ENCODE results near the gene RINL.
A peak's percentile ranks its signal among the peaks of the same experiment; 100 is the strongest.
"Not testable (repeated sequence)": the region's sequence is repeated elsewhere in the genome, so short reads cannot be mapped to it uniquely, and the experiment has no call there.

Gene RINL

DNA sequence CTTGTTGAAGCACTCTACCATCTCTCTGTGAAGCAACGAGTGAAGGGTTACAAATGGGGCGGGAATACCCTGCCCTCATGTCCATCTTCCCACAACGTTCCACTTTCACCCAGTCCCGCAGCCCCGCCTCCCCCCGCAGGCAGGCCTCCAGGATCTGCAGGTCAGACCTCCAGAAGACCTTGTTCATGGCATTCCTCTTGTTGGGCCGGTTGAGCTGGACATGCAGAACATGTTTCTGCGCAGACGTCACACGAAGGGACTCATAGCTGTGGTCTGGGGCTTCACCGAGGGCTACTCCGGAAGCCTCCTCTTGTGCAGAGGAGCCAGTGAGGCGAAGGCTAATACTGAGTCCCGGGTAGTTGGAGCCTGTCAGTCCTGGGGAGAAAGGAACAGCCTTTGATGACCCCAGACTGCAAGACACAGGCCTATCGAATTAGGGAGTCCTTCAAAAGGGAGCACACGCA is 46.9 kb downstream of the RINL start:
- peak; percentile 66 for DNase-seq

DNA sequence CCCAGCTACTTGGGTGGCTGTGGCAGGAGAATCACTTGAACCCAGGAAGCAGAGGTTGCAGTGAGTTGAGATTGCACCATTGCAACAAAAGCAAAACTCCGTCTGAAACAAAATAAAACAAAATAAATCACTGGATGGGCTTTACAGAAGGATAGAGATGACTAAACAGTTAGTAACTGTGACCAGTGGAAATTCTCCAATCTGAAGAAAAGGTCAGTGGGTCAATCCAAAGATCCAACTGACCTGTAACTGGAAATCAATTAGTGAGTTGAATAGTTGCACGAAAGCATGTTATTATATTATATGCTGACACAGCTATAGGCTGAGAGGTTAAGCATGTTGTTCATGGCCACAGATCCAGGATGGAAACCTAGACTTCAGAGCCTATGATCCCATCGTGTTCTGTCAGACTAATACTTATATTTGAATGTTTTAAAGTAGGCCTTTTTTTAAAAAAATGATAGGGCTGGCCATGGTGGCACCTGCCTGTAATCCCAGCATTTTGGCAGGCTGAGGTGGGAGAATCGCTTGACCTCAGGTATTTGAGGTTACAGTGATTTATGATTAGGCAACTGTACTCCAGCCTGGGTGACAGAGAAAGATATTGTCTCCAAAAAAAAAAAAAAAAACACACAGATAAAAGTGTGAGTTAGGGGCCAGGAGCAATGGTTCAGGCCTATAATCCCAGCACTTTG is 47.9 kb downstream of the RINL start:
- DNase-seq, result no peak

DNA sequence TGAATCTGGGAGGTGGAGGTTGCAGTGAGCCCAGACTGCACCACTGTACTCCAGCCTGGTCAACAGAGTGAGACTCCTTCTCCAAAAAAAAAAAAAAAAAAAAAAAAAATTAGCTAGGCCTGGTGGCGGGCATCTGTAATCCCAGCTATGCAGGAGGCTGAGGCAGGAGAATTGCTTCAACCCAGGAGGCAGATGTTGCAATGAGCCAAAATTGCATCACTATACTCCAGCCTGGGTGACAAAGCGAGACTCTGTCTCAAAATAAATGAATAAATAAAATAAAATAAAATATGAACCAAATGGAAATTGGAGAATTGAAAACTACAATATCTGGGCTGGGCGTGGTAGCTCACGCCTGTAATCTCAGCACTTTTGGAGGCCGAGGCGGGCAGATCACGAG is 48.9 kb downstream of the RINL start:
- DNase-seq, result not testable (repeated sequence)

- no peak for DNase-seq
These were observed 51.1 kb downstream of the RINL start for GRCh38 chr19:38826856-38827551.

- DNase-seq, result not testable (repeated sequence)
These were observed 52.1 kb downstream of the RINL start for GRCh38 chr19:38825936-38826335.

GRCh38 chr19:38821230-38821825 is 56.7 kb downstream of the RINL start:
- not testable (repeated sequence) for DNase-seq

DNA sequence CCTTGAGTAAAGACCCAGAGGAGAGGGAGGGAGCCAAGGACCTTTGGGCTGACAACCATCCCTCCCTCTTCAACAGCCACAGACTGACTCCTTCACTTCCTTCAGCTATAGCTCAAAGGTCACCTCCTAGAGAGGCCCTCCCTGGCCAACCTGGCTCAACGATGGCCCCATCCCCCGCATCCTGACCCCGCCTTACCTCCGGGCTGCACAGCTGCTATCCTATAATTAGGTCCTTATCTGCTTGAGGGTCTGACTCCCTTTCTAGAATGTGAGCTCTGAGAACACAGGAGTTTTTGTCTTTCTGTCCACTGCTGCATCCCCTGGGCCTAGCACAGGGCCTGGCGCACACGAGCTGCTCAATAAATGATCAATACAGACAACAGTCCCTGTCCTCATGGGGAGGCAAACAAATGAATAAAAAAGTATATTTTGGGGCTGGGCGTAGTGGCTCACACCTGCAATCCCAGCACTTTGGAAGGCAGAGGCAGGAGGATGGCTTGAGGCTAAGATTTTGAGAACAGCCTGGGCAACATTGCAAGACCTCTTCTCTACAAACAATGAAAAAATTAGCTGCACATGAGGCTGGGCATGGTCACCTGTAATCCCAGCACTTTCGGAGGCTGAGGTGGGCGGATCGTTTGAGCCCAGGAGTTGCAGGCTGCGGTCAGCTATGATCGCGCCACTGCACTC is 58.7 kb downstream of the RINL start:
- DNase-seq, result no peak

All from right hindlimb (tissue), 1 donor.